BLaER1 treated with 17β-estradiol and CSF1 and Interleukin-3, amounts not matched to agents 10 nM and 100 nM (cell line): ENCODE data around the gene PRKD1.

Source experiments
- H3K27ac ChIP-seq, 11 experiments: shearing (Covaris generic); formaldehyde crosslinking; 2 replicates each; pipeline ENCODE4 v1.8.1; 2022
- H3K27me3 ChIP-seq, 11 experiments: shearing (Covaris generic); formaldehyde crosslinking; 2 replicates each; pipeline ENCODE4 v1.8.1; 2022
- H3K36me3 ChIP-seq, 11 experiments: shearing (Covaris generic); formaldehyde crosslinking; 2 replicates each; pipeline ENCODE4 v1.8.1; 2022
- H3K4me1 ChIP-seq, 10 experiments: shearing (Covaris generic); formaldehyde crosslinking; 2 replicates each; pipeline ENCODE4 v1.8.1; 2022
- H3K4me2 ChIP-seq, 11 experiments: shearing (Covaris generic); formaldehyde crosslinking; 2 replicates each; pipeline ENCODE4 v1.8.1; 2022
- H3K4me3 ChIP-seq, 10 experiments: shearing (Covaris generic); formaldehyde crosslinking; 2 replicates each; pipeline ENCODE4 v1.8.1; 2022
- H3K9ac ChIP-seq, 11 experiments: shearing (Covaris generic); formaldehyde crosslinking; 2 replicates each; pipeline ENCODE4 v1.8.1; 2022
- H3K9me3 ChIP-seq, 11 experiments: shearing (Covaris generic); formaldehyde crosslinking; replicated peaks in 1 of 11; 2 replicates each; pipeline ENCODE4 v1.8.1; 2022
- H4K20me1 ChIP-seq, 11 experiments: shearing (Covaris generic); formaldehyde crosslinking; 2 replicates each; pipeline ENCODE4 v1.8.1; 2022
- Cebpa-rat ChIP-seq, 11 experiments: shearing (Covaris generic); IDR thresholded peaks; 2 replicates each; pipeline ENCODE4 v1.8.1; 2022

The PRKD1 gene

GRCh38 chr14:29759521-29760340 lies 167.9 kb downstream of the PRKD1 start:
- Histone ChIP-seq H3K36me3 (no peaks in the 10 kb centered on the region), H3K4me1 (peaks cover 0 to 13% (median 6%) of the 10 kb centered on the region in 10 experiments; a peak in 13 of 20 replicates), H3K9ac (no peak overlapping the region), H4K20me1 (no peaks in the 10 kb centered on the region), H3K4me3 (no peak overlapping the region), H3K27me3 (no peaks in the 10 kb centered on the region), H3K4me2 (no peak overlapping the region), H3K27ac (no peak overlapping the region), H3K9me3 (no peaks in the 10 kb centered on the region)
- TF ChIP-seq Cebpa-rat (IDR thresholded peaks at IDR 0.05) = no peak

GRCh38 chr14:29757711-29758233 lies 169.9 kb downstream of the PRKD1 start:
- no peak for TF ChIP-seq Cebpa-rat (IDR thresholded peaks at IDR 0.05)
- Histone ChIP-seq H3K4me2 (no peak overlapping the region), H3K4me1 (peaks cover 0 to 7% (median 1%) of the 10 kb centered on the region in 10 experiments; a peak in 6 of 20 replicates), H3K27me3 (no peaks in the 10 kb centered on the region), H3K9ac (no peak overlapping the region), H3K36me3 (no peaks in the 10 kb centered on the region), H3K27ac (no peak overlapping the region), H3K4me3 (no peak overlapping the region), H4K20me1 (no peaks in the 10 kb centered on the region), H3K9me3 (no peaks in the 10 kb centered on the region)

GRCh38 chr14:29757188-29757680 lies 170.4 kb downstream of the PRKD1 start:
- no peak overlapping the region for H3K9ac ChIP-seq
- no peak for TF ChIP-seq Cebpa-rat (IDR thresholded peaks at IDR 0.05)
- no peak overlapping the region for H3K27ac ChIP-seq
- peaks cover 0 to 7% (median 0%) of the 10 kb centered on the region in 10 experiments; a peak in 5 of 20 replicates for H3K4me1 ChIP-seq
- H3K36me3 ChIP-seq = no peaks in the 10 kb centered on the region
- H3K4me3 ChIP-seq = no peak overlapping the region
- no peak overlapping the region for H3K4me2 ChIP-seq
- no peaks in the 10 kb centered on the region for H4K20me1 ChIP-seq
- H3K27me3 ChIP-seq = no peaks in the 10 kb centered on the region
- H3K9me3 ChIP-seq = no peaks in the 10 kb centered on the region

GRCh38 chr14:29756019-29756385 lies 171.6 kb downstream of the PRKD1 start:
- peaks cover 0 to 7% (median 0%) of the 10 kb centered on the region in 10 experiments; a peak in 5 of 20 replicates for H3K4me1 ChIP-seq
- H3K9me3 ChIP-seq = no peaks in the 10 kb centered on the region; a peak in 1 of 22 replicates
- no peaks in the 10 kb centered on the region for H4K20me1 ChIP-seq
- no peaks in the 10 kb centered on the region for H3K27me3 ChIP-seq
- no peaks in the 10 kb centered on the region for H3K36me3 ChIP-seq
- no peak overlapping the region for H3K9ac ChIP-seq
- H3K4me3 ChIP-seq = no peak overlapping the region
- no peak overlapping the region for H3K4me2 ChIP-seq
- TF ChIP-seq Cebpa-rat (IDR thresholded peaks at IDR 0.05) = no peak
- no peak overlapping the region for H3K27ac ChIP-seq

- no peak overlapping the region for H3K4me2 ChIP-seq
- H3K36me3 ChIP-seq = no peaks in the 10 kb centered on the region
- no peak overlapping the region for H3K9ac ChIP-seq
Measured at GRCh38 chr14:29755311-29756018, 172.2 kb downstream of the PRKD1 start.

GRCh38 chr14:29754134-29754533 lies 173.5 kb downstream of the PRKD1 start:
- Histone ChIP-seq H3K27ac (no peak overlapping the region), H4K20me1 (no peaks in the 10 kb centered on the region), H3K9ac (no peak overlapping the region), H3K9me3 (no peaks in the 10 kb centered on the region; a peak in 1 of 22 replicates), H3K4me3 (no peak overlapping the region), H3K36me3 (no peaks in the 10 kb centered on the region), H3K27me3 (no peaks in the 10 kb centered on the region), H3K4me2 (no peak overlapping the region), H3K4me1 (peaks cover 0 to 7% (median 0%) of the 10 kb centered on the region in 10 experiments; a peak in 5 of 20 replicates)
- no peak for TF ChIP-seq Cebpa-rat (IDR thresholded peaks at IDR 0.05)

More at GRCh38 chr14:29755311-29756018, 172.2 kb downstream of the PRKD1 start:
- no peak overlapping the region for H3K27ac ChIP-seq
- H3K4me1 ChIP-seq = peaks cover 0 to 7% (median 0%) of the 10 kb centered on the region in 10 experiments; a peak in 5 of 20 replicates
- no peaks in the 10 kb centered on the region for H4K20me1 ChIP-seq
- no peak overlapping the region for H3K4me3 ChIP-seq
- no peaks in the 10 kb centered on the region for H3K27me3 ChIP-seq
- H3K9me3 ChIP-seq = no peaks in the 10 kb centered on the region; a peak in 1 of 22 replicates
- TF ChIP-seq Cebpa-rat (IDR thresholded peaks at IDR 0.05) = no peak

GRCh38 chr14:29752221-29752923 lies 175.3 kb downstream of the PRKD1 start:
- no peak for TF ChIP-seq Cebpa-rat (IDR thresholded peaks at IDR 0.05)
- no peaks in the 10 kb centered on the region for H3K36me3 ChIP-seq

GRCh38 chr14:29749829-29750228 lies 177.8 kb downstream of the PRKD1 start:
- peaks cover 0 to 12% (median 9%) of the 10 kb centered on the region in 10 experiments; a peak in 14 of 20 replicates for H3K4me1 ChIP-seq
- no peaks in the 10 kb centered on the region for H4K20me1 ChIP-seq
- no peak overlapping the region for H3K27ac ChIP-seq
- no peaks in the 10 kb centered on the region; a peak in 1 of 22 replicates for H3K9me3 ChIP-seq
- H3K4me3 ChIP-seq = no peak overlapping the region
- H3K36me3 ChIP-seq = no peaks in the 10 kb centered on the region
- H3K4me2 ChIP-seq = no peak overlapping the region
- TF ChIP-seq Cebpa-rat (IDR thresholded peaks at IDR 0.05) = no peak
- no peak overlapping the region for H3K9ac ChIP-seq
- H3K27me3 ChIP-seq = no peaks in the 10 kb centered on the region

More at GRCh38 chr14:29752221-29752923, 175.3 kb downstream of the PRKD1 start:
- no peak overlapping the region for H3K9ac ChIP-seq
- no peak overlapping the region for H3K4me2 ChIP-seq
- H3K27me3 ChIP-seq = no peaks in the 10 kb centered on the region
- H3K27ac ChIP-seq = no peak overlapping the region
- no peaks in the 10 kb centered on the region for H4K20me1 ChIP-seq
- no peaks in the 10 kb centered on the region for H3K4me1 ChIP-seq
- H3K4me3 ChIP-seq = no peak overlapping the region
- H3K9me3 ChIP-seq = no peaks in the 10 kb centered on the region; a peak in 1 of 22 replicates
